Brain pericyte (primary cell): ENCODE measurements around the gene LCA5.
"Not testable (repeated sequence)": the region's sequence is repeated elsewhere in the genome, so short reads cannot be mapped to it uniquely, and the experiment has no call there.

Experiments
- DNase-seq: peaks from one replicate; pipeline ENCODE4 v3.0.0-alpha.2; 2012; ENCODE audit warnings: low read depth, low spot score

Gene LCA5

GRCh38 chr6:79467716-79468115 is 69.5 kb downstream of the LCA5 start:
- DNase-seq: no peak

DNA sequence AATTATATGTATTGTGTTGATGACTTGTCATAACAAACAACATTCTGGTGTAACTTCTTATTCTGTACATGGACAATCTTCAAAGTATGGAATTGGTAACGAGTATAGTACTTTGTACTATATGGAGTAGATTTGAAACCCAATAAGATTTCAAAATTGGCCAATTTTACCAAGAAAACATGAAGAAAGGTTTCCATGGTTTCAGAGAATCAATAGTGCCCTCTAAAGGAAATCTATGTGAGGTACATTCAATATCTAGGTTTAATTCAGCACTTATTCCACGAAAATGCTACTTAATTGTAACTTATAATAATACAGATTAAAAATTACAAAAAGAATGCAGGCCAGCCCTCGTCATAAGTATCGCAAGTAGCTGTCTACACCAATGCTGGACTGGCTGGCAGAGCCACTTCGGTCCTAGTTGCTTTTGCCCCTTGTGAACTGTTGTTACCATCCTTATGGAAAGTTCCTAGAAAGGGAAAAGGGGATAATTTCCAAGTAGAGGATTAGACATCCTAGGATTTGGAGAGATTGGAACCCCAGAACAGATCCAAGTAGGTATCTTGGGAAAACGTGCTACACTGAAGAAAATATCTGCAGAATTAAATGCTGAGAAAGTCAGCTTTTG is 70.9 kb downstream of the LCA5 start:
- DNase-seq: no peak

- DNase-seq: no peak
Measured at GRCh38 chr6:79465381-79465780, 71.8 kb downstream of the LCA5 start.

GRCh38 chr6:79463621-79464050 is 73.6 kb downstream of the LCA5 start:
- no peak for DNase-seq

DNA sequence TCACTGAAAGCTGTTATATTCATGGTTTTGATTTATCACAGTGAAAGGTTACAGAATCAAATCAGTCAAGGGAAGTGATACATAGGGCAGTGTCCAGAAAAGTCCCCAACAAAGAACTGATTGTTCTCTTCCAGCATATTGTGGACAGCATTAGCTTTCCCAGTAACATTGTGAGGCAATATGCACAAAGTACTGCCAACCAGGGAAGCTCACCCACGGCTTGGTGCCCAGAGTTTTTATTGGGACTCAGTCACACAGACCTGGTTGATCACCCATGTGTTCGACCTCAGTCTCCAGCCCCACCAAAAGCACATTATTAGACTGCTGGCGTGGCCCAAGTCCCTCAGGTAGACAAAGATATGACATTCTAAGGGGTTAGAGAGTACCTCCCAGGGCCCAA is 76.0 kb downstream of the LCA5 start:
- DNase-seq: no peak

- no peak for DNase-seq
Measured at GRCh38 chr6:79455446-79455845, 81.8 kb downstream of the LCA5 start.

GRCh38 chr6:79453558-79454042 is 83.6 kb downstream of the LCA5 start:
- no peak for DNase-seq

- no peak for DNase-seq
Measured at GRCh38 chr6:79450984-79451383, 86.2 kb downstream of the LCA5 start.

DNA sequence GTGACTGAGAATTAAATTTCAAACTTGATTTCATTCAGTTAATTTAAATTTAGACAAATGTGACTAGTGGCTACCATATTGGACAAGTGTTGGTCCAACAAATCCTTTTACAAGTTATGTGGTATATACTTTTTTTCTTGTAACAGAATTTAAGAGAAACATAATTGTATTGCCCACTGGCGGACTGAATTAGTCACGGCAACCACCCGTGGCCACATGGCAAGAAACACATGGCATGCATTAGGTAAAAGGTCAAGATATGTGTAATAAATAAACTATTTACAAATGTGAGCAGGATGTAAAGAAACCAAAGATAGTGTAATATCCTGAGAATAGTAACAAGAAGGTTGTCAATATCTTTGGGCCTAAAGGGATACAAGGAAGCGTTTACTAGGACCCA is 91.2 kb downstream of the LCA5 start:
- no peak for DNase-seq

GRCh38 chr6:79443876-79444275 is 93.4 kb downstream of the LCA5 start:
- DNase-seq: not testable (repeated sequence)

GRCh38 chr6:79441192-79441591 is 96.0 kb downstream of the LCA5 start:
- DNase-seq: no peak

GRCh38 chr6:79440598-79440997 is 96.6 kb downstream of the LCA5 start:
- no peak for DNase-seq

GRCh38 chr6:79438030-79438429 is 99.2 kb downstream of the LCA5 start:
- DNase-seq: no peak

- no peak for DNase-seq
Measured at GRCh38 chr6:79436241-79436640, 101.0 kb downstream of the LCA5 start.

GRCh38 chr6:79435746-79436145 is 101.5 kb downstream of the LCA5 start:
- no peak for DNase-seq
